NCI-H128 (cell line): ENCODE results near the gene CSNK1A1.

Experiments
- DNase-seq: peaks from one replicate; lab custom pipeline; 2025; ENCODE audit not compliant: unreplicated experiment; lab: John Stamatoyannopoulos, UW

The CSNK1A1 gene

GRCh38 chr5:149493316-149493715 is 57.9 kb downstream of the CSNK1A1 start:
- DNase-seq, result no peak

- no peak for DNase-seq
These were observed 58.5 kb downstream of the CSNK1A1 start for GRCh38 chr5:149492781-149493180.

GRCh38 chr5:149490599-149491485 is 60.4 kb downstream of the CSNK1A1 start:
- DNase-seq, result no peak

- no peak for DNase-seq
These were observed 61.6 kb downstream of the CSNK1A1 start for GRCh38 chr5:149489605-149490037.

GRCh38 chr5:149488645-149489306 is 62.5 kb downstream of the CSNK1A1 start:
- no peak for DNase-seq

GRCh38 chr5:149487672-149488071 is 63.6 kb downstream of the CSNK1A1 start:
- no peak for DNase-seq

- DNase-seq, result no peak
These were observed 64.3 kb downstream of the CSNK1A1 start for GRCh38 chr5:149486726-149487635.

- DNase-seq, result no peak
These were observed 65.3 kb downstream of the CSNK1A1 start for GRCh38 chr5:149485655-149486615.

- no peak for DNase-seq
These were observed 69.8 kb downstream of the CSNK1A1 start for GRCh38 chr5:149481485-149481884.

GRCh38 chr5:149478761-149479160 is 72.5 kb downstream of the CSNK1A1 start:
- DNase-seq, result no peak

- DNase-seq, result no peak
These were observed 75.5 kb downstream of the CSNK1A1 start for GRCh38 chr5:149475777-149476176.

GRCh38 chr5:149474198-149474597 is 77.0 kb downstream of the CSNK1A1 start:
- no peak for DNase-seq

GRCh38 chr5:149473441-149473840 is 77.8 kb downstream of the CSNK1A1 start:
- DNase-seq, result no peak

- no peak for DNase-seq
These were observed 78.8 kb downstream of the CSNK1A1 start for GRCh38 chr5:149472399-149472798.

GRCh38 chr5:149471406-149472183 is 79.6 kb downstream of the CSNK1A1 start:
- DNase-seq, result no peak

GRCh38 chr5:149470942-149471341 is 80.3 kb downstream of the CSNK1A1 start:
- DNase-seq, result no peak

- DNase-seq, result no peak
These were observed 84.7 kb downstream of the CSNK1A1 start for GRCh38 chr5:149466457-149466972.

- no peak for DNase-seq
These were observed 86.3 kb downstream of the CSNK1A1 start for GRCh38 chr5:149464796-149465489.
